ENCODE measurements around the gene GSTM3. TPM values are rescaled to one million over a fixed set of nuclear protein-coding genes. Genes with fewer than 3 reads are reported as not detected.

GSTM3 gene
- total RNA-seq, 1 donor from 2014 or later, result 29.7 TPM

DNA sequence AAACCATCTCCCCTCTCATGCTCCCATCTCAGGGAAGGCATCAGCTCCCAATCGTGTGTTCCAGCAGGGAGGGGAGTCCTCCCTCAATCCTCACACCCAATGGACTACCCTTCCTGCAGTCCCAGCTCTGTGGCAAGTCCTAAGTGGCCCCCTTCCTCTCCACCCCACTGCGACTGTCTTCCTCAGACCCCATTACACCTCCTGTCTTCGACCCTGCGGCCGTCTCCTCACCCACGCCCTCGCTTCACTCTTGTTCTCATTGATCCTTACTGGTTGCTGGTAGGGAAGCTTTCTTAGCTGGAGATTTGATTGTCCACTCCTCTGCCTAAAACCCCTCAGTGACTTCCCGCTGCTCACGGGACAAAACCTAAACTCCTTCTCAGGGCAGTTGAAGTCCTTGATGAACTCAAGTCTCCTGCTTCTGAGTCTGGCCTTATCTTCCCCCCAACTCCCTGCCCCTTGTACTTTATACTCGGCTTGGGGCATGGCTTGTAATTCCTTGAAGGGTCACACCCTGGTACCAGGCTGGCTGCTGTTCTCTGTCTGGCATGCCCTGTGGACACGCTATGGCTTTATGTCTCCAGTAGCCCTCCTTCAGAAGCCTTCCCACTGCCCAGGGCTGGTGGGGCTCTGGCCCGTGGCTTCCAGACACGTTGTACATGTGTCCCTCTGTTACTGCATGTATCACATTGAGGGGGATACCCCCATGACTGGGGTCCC, 25.2 kb upstream of the GSTM3 start:
- peak; percentile 42 for DNase-seq
- TF ChIP-seq, protein P1, sequence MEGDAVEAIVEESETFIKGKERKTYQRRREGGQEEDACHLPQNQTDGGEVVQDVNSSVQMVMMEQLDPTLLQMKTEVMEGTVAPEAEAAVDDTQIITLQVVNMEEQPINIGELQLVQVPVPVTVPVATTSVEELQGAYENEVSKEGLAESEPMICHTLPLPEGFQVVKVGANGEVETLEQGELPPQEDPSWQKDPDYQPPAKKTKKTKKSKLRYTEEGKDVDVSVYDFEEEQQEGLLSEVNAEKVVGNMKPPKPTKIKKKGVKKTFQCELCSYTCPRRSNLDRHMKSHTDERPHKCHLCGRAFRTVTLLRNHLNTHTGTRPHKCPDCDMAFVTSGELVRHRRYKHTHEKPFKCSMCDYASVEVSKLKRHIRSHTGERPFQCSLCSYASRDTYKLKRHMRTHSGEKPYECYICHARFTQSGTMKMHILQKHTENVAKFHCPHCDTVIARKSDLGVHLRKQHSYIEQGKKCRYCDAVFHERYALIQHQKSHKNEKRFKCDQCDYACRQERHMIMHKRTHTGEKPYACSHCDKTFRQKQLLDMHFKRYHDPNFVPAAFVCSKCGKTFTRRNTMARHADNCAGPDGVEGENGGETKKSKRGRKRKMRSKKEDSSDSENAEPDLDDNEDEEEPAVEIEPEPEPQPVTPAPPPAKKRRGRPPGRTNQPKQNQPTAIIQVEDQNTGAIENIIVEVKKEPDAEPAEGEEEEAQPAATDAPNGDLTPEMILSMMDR (IDR thresholded peaks at IDR 0.05), result no peak
- no peak overlapping the region for H3K27ac ChIP-seq
- H3K27me3 ChIP-seq, result no peaks in the 10 kb centered on the region
- no peak for ATAC-seq
- H3K9me3 ChIP-seq, result no peaks in the 10 kb centered on the region
- intact Hi-C loops (cut with DNase I), result no loop called here
- H3K4me1 ChIP-seq, result peaks cover 8% of the 10 kb centered on the region
- H3K36me3 ChIP-seq, result no peaks in the 10 kb centered on the region
- H3K4me3 ChIP-seq, result no peak overlapping the region

- H3K27me3 ChIP-seq, result no peaks in the 10 kb centered on the region
- H3K9me3 ChIP-seq, result no peaks in the 10 kb centered on the region
- H3K4me3 ChIP-seq, result no peak overlapping the region
- DNase-seq (peak; percentile 42), ATAC-seq (no peak)
- H3K4me1 ChIP-seq, result peaks cover 8% of the 10 kb centered on the region
- H3K36me3 ChIP-seq, result no peaks in the 10 kb centered on the region
- TF ChIP-seq, protein P1 (IDR thresholded peaks at IDR 0.05), result no peak
- intact Hi-C loops (cut with DNase I), result no loop called here
- no peak overlapping the region for H3K27ac ChIP-seq
Measured at GRCh38 chr1:109765483-109765815, 24.6 kb upstream of the GSTM3 start.

DNA sequence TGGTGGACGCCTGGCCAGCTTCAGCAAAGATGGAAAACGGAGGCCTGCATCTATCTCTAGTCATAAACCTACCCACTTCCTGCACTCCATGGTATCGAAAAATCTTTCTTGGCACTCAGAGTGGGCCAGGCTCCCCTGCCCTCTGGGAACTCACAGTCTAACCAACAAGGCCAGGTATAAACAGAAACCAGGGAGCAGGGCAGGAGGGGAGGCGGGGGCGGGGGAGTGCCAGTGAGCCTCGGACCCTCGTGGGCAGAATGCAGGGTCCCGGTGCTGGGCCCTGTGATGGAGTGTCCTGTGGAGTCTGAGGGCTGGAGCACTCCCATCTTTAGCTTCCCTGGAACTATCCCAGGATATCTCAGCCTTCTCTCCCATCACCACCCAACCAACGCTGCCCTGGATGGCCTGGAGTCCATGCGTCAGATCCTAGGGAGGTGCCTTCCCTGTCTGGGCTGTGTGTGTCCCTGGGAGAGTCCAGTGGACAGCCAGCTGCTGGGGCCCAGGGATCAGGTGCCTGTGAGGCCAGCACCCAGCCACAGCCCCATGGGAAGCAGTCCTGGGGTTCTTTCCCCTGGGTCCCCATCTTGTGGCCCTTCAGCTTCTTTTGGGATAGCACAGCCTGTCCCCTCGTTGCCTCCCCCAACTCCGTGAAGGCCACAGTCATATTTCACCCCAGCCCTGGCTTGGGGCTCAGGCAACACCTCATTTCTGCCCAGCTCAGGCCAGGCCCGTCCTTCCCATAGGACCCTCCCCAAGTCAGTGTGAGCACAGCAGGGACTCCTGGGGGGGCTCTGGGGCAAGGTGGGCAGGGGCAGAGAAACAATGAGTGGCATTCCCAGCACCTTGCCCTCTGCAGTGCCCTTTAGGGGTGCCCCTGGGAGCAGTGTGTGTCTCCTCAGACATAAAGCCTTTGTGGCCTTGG, 24.0 kb upstream of the GSTM3 start:
- Histone ChIP-seq H3K27ac (no peak overlapping the region), H3K9me3 (no peaks in the 10 kb centered on the region), H3K27me3 (no peaks in the 10 kb centered on the region), H3K4me3 (no peak overlapping the region), H3K36me3 (no peaks in the 10 kb centered on the region), H3K4me1 (peaks cover 8% of the 10 kb centered on the region)
- ATAC-seq (no peak), DNase-seq (peak; percentile 54)
- intact Hi-C loops (cut with DNase I), result no loop called here
- TF ChIP-seq, protein P1 (IDR thresholded peaks at IDR 0.05), result no peak

- intact Hi-C loops (cut with DNase I), result no loop called here
- no peak within 1 kb of the TSS for H3K4me3 ChIP-seq
- ATAC-seq, result no peak
- no peaks in the 10 kb centered on the region for H3K9me3 ChIP-seq
- no peak within 1 kb of the TSS for H3K27ac ChIP-seq
- peaks cover 8% of the 10 kb centered on the region for H3K4me1 ChIP-seq
- DNase-seq, result peak; percentile 48
- H3K27me3 ChIP-seq, result no peaks in the 10 kb centered on the region
- TF ChIP-seq, protein P1 (IDR thresholded peaks at IDR 0.05), result no peak
- no peaks in the 10 kb centered on the region for H3K36me3 ChIP-seq
Measured at GRCh38 chr1:109763646-109764415, 23.0 kb upstream of the GSTM3 start, which contains the start of gene EPS8L3. TSS of gene EPS8L3 (minus strand) at chr1:109763923. CDS start at chr1:109761749, 2,174 bp downstream.

DNA sequence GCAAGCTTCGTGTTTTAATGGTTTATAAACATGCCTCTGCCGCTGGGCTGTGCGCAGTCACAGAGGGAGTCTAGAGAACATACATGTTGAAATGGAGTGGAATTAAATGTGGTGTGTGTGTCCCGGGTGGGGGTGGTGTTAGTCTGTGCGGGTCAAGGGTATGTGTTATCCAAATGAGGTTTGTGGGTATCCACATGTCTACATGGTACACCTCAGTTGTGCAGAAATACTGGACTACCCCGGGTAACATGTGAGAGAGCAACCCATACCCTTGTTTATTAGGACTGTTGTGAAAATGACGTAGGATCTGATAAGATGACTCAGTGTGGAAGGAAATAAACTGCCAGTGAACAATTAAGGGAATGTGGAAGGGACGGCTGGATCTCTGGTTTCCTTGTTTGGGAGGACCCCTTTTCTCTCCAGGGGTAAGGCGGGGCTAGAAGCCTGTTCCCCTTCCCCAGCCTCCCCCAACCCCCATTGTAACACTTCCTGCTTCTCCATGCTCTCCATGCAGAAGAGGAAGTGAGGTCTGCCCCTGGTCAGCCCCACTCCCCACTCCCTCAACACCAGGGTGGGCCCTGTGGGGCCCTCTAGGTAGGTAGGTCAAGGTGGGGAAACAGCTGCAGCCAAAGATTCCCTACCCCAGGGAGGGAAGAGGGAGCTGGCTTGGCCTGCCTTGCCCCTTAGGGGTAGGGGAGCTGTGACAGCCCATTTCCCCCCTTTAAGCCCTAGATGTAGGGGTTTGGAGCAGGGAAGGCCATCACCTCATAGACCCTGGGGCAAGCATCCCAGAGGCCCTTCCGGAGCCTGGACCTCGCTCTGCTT, 22.2 kb upstream of the GSTM3 start:
- Histone ChIP-seq H3K27me3 (no peaks in the 10 kb centered on the region), H3K27ac (no peak overlapping the region), H3K4me3 (no peak overlapping the region), H3K9me3 (no peaks in the 10 kb centered on the region), H3K36me3 (no peaks in the 10 kb centered on the region), H3K4me1 (peaks cover 8% of the 10 kb centered on the region)
- intact Hi-C loops (cut with DNase I), result no loop called here
- ATAC-seq (peak; percentile 9), DNase-seq (peak; percentile 45)
- TF ChIP-seq, protein P1 (IDR thresholded peaks at IDR 0.05), result no peak
